ENCODE measurements around the gene RSPO3. TPM values are rescaled to one million over a fixed set of nuclear protein-coding genes. Genes with fewer than 3 reads are reported as not detected.

The RSPO3 gene
- total and polyA plus RNA-seq, 9 of the 15 experiments (the other 6 are each of a cell fraction or from before 2014, with no cell fraction given): not detected

DNA sequence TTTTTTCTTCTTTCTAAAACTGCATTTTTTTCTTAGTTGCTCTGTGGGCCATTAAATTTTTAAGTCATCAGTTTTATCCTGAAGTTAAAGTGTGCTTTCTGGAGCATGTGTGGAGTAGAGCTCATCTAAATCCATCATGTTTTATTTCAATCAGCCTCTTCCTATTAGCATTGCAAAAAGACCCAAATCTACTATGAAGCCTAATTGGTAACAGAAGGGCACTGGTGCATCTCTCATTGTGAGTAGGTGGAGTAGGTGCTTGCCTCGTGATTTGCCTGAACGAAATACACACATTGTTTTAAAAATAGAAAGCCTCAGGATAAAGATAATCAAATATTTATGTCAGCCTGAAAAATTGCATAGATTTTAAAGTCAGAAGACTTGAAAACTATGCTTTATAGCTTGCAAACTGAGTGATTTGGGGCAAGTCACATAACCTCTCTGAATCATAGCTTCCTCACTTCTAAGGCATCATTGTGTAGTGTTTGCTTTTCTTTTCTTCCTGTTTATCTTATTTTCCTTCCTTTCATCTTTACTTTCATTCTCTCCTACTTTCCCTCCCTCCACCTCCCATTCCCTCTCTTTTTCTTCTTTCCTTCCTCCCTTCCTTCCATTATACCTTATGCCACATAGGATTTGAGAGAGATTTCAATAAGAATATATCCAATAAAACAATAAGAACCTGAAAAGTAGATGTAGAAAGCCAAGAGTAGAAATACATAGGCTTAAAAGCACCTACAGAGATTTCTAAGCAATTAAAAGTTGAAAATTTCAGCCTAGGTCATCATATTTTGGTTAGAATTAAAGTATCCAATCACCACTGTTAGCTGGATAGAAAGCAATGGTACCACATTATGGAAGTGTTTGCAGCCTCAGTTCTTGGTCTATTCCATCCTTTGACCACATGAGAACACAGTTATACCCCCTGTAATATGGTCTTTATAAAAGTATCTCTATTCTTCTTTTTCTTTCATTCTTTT is 98.6 kb downstream of the RSPO3 start:
- no peaks in the 10 kb centered on the region for H3K9me3 ChIP-seq (replicated peaks; ENCODE audit: control insufficient read depth, insufficient read depth, low read depth, low read length)
- H3K36me3 ChIP-seq (ENCODE audit: control insufficient read depth, insufficient read depth, low read length): no peaks in the 10 kb centered on the region
- H3K79me2 ChIP-seq (ENCODE audit: control insufficient read depth, insufficient read depth, low read length): no peaks in the 10 kb centered on the region
- H3K4me2 ChIP-seq (ENCODE audit: insufficient read depth, low read length): no peak overlapping the region
- ChIA-PET CTCF (ENCODE audit: low intra/inter-chr PET ratio) (no interaction called here), POLR2A (no interaction called here)
- 0% methylated on average over 2 of the region's 2 CpGs for WGBS (ENCODE audit: insufficient coverage, low coverage, missing lambda C conversion rate)
- no peak overlapping the region for H2AFZ ChIP-seq (ENCODE audit: low read depth, low read length)
- no peak overlapping the region for H3K4me3 ChIP-seq
- intact Hi-C loops (cut with micrococcal nuclease) (no loop called here), in situ Hi-C loops (cut with MboI) (no loop called here)
- no TSS peak for BruUV-seq (replicated peaks)
- H3K27ac ChIP-seq (ENCODE audit: extremely low read depth, low read depth, low read length): no peak overlapping the region
- H3K4me1 ChIP-seq (replicated peaks in 1 of 2; ENCODE audit: control insufficient read depth in 2 of 2, insufficient read depth in 2 of 2, low read length in 2 of 2): no peaks in the 10 kb centered on the region
- DNase-seq (ENCODE audit: extremely low read depth in 1 of 4, low spot score in 3 of 4) (no peak), ATAC-seq (no peak), FAIRE-seq (no peak)
- no peaks in the 10 kb centered on the region for H3K27me3 ChIP-seq (ENCODE audit: control insufficient read depth in 2 of 2, insufficient read depth in 2 of 2, low read length in 2 of 2)
- H3K9me1 ChIP-seq (ENCODE audit: control insufficient read depth, insufficient read depth, low read length): no peaks in the 10 kb centered on the region
- no peak for TF ChIP-seq ARID2 (IDR thresholded peaks at IDR 0.05)
- no peak for TF ChIP-seq C11orf30 (IDR thresholded peaks at IDR 0.05; ENCODE audit: low read depth)
- TF ChIP-seq ETV5 (CRISPR knock-in tag; IDR thresholded peaks at IDR 0.05; ENCODE audit: low read depth): no peak
- no peaks in the 10 kb centered on the region for H4K20me1 ChIP-seq (replicated peaks; ENCODE audit: control insufficient read depth, insufficient read depth, low read length)
- H3K9ac ChIP-seq (ENCODE audit: insufficient read depth in 1 of 2, low read depth in 2 of 2, low read length in 2 of 2): no peak overlapping the region

DNA sequence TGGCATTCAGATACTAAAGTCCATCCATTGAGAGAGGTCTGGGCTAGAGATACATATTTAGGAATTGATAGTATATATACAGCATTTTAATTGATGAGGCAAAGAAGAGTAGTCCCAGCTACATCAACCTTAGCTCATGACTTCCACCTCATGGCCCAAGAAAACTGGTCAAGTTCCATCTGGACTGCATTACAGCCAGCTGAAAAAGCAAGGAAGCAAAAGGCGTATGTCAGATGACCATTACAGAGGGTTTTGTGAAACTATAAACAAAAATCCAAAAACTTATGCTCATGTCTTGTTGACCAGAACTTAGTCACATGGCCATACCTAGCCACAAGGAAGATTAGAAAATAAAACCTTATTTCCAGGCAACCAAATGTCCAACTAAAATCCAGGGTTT is 101.4 kb downstream of the RSPO3 start:
- Histone ChIP-seq H3K4me3 (no peak overlapping the region), H3K4me2 (ENCODE audit: insufficient read depth, low read length) (no peak overlapping the region), H2AFZ (ENCODE audit: low read depth, low read length) (no peak overlapping the region), H3K36me3 (ENCODE audit: control insufficient read depth, insufficient read depth, low read length) (no peaks in the 10 kb centered on the region), H4K20me1 (replicated peaks; ENCODE audit: control insufficient read depth, insufficient read depth, low read length) (no peaks in the 10 kb centered on the region), H3K9me1 (ENCODE audit: control insufficient read depth, insufficient read depth, low read length) (no peaks in the 10 kb centered on the region), H3K4me1 (replicated peaks in 1 of 2; ENCODE audit: control insufficient read depth in 2 of 2, insufficient read depth in 2 of 2, low read length in 2 of 2) (no peaks in the 10 kb centered on the region), H3K27me3 (ENCODE audit: control insufficient read depth in 2 of 2, insufficient read depth in 2 of 2, low read length in 2 of 2) (no peaks in the 10 kb centered on the region), H3K79me2 (ENCODE audit: control insufficient read depth, insufficient read depth, low read length) (no peaks in the 10 kb centered on the region), H3K9ac (ENCODE audit: insufficient read depth in 1 of 2, low read depth in 2 of 2, low read length in 2 of 2) (no peak overlapping the region), H3K9me3 (replicated peaks; ENCODE audit: control insufficient read depth, insufficient read depth, low read depth, low read length) (no peaks in the 10 kb centered on the region), H3K27ac (ENCODE audit: extremely low read depth, low read depth, low read length) (no peak overlapping the region)
- ATAC-seq: no peak
- DNase-seq (ENCODE audit: extremely low read depth in 1 of 4, low spot score in 3 of 4): no peak
- in situ Hi-C loops (cut with MboI) (no loop called here), intact Hi-C loops (cut with micrococcal nuclease) (no loop called here)
- WGBS (ENCODE audit: insufficient coverage, low coverage, missing lambda C conversion rate): 0% methylated on average over 1 of the region's 1 CpG
- no TSS peak for BruUV-seq (replicated peaks)
- ChIA-PET CTCF (ENCODE audit: low intra/inter-chr PET ratio) (no interaction called here), POLR2A (no interaction called here)
- TF ChIP-seq ETV1 (tag; conservative IDR thresholded peaks at IDR 0.05; ENCODE audit: low read depth) (no peak), E2F3 (CRISPR knock-in tag; IDR thresholded peaks at IDR 0.05) (no peak), ATF7 (IDR thresholded peaks at IDR 0.05) (no peak), HIVEP1 (CRISPR knock-in tag; IDR thresholded peaks at IDR 0.05) (no peak), BRF1 (IDR thresholded peaks at IDR 0.05; ENCODE audit: borderline replicate concordance, extremely low read depth, insufficient read length) (no peak)
- TF ChIP-seq, protein P1, sequence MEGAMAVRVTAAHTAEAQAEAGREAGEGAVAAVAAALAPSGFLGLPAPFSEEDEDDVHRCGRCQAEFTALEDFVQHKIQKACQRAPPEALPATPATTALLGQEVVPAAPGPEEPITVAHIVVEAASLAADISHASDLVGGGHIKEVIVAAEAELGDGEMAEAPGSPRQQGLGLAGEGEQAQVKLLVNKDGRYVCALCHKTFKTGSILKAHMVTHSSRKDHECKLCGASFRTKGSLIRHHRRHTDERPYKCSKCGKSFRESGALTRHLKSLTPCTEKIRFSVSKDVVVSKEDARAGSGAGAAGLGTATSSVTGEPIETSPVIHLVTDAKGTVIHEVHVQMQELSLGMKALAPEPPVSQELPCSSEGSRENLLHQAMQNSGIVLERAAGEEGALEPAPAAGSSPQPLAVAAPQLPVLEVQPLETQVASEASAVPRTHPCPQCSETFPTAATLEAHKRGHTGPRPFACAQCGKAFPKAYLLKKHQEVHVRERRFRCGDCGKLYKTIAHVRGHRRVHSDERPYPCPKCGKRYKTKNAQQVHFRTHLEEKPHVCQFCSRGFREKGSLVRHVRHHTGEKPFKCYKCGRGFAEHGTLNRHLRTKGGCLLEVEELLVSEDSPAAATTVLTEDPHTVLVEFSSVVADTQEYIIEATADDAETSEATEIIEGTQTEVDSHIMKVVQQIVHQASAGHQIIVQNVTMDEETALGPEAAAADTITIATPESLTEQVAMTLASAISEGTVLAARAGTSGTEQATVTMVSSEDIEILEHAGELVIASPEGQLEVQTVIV (CRISPR knock-in tag; IDR thresholded peaks at IDR 0.05; ENCODE audit: borderline replicate concordance): no peak
- FAIRE-seq: no peak

Measured in K562 (cell line).